ENCODE results near the gene COX7B2. TPM values are rescaled to one million over a fixed set of nuclear protein-coding genes. Genes with fewer than 3 reads are reported as not detected.
A peak's percentile ranks its signal among the peaks of the same experiment; 100 is the strongest.

Gene COX7B2, protein sequence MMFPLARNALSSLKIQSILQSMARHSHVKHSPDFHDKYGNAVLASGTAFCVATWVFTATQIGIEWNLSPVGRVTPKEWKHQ
- total RNA-seq = not detected in 2 replicates

DNA sequence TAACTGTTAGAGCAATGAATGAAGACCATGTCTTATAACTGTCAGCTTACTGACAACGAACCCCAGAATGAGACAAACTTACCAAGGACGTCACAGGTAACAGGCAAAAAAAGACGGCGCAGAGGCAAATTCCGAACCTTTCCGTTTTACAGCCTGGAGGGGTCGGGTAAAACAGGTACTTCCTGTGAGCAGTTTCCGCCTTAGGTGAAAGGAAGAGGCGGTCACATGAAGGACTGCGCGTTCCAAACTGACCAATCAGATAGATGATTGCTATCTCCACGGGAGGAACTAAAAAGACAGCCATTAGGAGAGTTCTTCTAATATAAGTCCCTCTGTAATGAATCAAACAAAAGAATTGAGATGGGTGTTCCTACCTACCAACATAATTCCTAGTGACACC, at the start of gene COX7B2:
Gene COX7B2, minus strand, starts transcription at position 168 of the 400 bp plus-strand sequence. CDS start 174,053 bp downstream, outside the sequence.
- Histone ChIP-seq H3K27me3 (ENCODE audit: insufficient read depth, low read length) (no peaks in the 10 kb centered on the region), H3K36me3 (ENCODE audit: insufficient read depth, low read length) (no peaks in the 10 kb centered on the region), H3K27ac (ENCODE audit: low read depth, low read length) (no peak within 1 kb of the TSS), H3K4me1 (ENCODE audit: insufficient read depth, low read length) (no peaks in the 10 kb centered on the region), H3K4me2 (ENCODE audit: insufficient read depth, low read length) (no peak within 1 kb of the TSS), H3K79me2 (ENCODE audit: insufficient read depth, low read length) (no peaks in the 10 kb centered on the region), H2AFZ (ENCODE audit: low read length) (no peak within 1 kb of the TSS), H3K4me3 (ENCODE audit: insufficient read depth, low read length) (no peak within 1 kb of the TSS), H3K9me3 (ENCODE audit: low read depth, low read length) (no peaks in the 10 kb centered on the region), H4K20me1 (ENCODE audit: insufficient read depth, low read length) (no peaks in the 10 kb centered on the region)
- TF ChIP-seq, protein P1, sequence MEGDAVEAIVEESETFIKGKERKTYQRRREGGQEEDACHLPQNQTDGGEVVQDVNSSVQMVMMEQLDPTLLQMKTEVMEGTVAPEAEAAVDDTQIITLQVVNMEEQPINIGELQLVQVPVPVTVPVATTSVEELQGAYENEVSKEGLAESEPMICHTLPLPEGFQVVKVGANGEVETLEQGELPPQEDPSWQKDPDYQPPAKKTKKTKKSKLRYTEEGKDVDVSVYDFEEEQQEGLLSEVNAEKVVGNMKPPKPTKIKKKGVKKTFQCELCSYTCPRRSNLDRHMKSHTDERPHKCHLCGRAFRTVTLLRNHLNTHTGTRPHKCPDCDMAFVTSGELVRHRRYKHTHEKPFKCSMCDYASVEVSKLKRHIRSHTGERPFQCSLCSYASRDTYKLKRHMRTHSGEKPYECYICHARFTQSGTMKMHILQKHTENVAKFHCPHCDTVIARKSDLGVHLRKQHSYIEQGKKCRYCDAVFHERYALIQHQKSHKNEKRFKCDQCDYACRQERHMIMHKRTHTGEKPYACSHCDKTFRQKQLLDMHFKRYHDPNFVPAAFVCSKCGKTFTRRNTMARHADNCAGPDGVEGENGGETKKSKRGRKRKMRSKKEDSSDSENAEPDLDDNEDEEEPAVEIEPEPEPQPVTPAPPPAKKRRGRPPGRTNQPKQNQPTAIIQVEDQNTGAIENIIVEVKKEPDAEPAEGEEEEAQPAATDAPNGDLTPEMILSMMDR (IDR thresholded peaks at IDR 0.05; ENCODE audit: extremely low read depth, low read depth, low read length) = no peak
- no peak for DNase-seq (ENCODE audit: insufficient read length, low spot score, missing footprints)

DNA sequence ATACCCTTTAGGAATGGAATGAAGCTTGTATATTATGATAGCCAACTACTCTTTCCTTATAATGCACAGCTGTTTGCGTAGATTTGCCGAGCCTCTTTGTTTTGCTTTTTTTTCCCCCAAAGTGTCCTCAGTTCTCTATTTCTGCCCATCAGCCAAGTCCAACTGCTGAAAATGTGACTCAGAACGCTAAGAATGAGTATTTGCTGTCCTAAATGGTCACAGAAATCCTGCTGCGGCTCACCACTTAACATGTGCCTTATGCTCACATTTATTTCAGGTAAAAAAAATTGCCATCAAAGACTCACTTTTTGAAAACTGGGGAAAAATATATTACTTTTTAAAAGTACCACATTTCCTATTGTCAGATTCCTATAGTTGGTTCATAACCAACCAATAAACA, 47.4 kb upstream of the COX7B2 start:
- no peak for DNase-seq (ENCODE audit: insufficient read length, low spot score, missing footprints)
- Histone ChIP-seq H3K4me3 (ENCODE audit: insufficient read depth, low read length) (no peak overlapping the region), H3K4me2 (ENCODE audit: insufficient read depth, low read length) (peak overlapping the region; percentile 42), H3K9me3 (ENCODE audit: low read depth, low read length) (no peaks in the 10 kb centered on the region), H3K27me3 (ENCODE audit: insufficient read depth, low read length) (no peaks in the 10 kb centered on the region), H4K20me1 (ENCODE audit: insufficient read depth, low read length) (no peaks in the 10 kb centered on the region), H2AFZ (ENCODE audit: low read length) (no peak overlapping the region), H3K4me1 (ENCODE audit: insufficient read depth, low read length) (no peaks in the 10 kb centered on the region), H3K36me3 (ENCODE audit: insufficient read depth, low read length) (no peaks in the 10 kb centered on the region), H3K79me2 (ENCODE audit: insufficient read depth, low read length) (no peaks in the 10 kb centered on the region), H3K27ac (ENCODE audit: low read depth, low read length) (no peak overlapping the region)
- TF ChIP-seq, protein P1 (IDR thresholded peaks at IDR 0.05; ENCODE audit: extremely low read depth, low read depth, low read length) = no peak

DNA sequence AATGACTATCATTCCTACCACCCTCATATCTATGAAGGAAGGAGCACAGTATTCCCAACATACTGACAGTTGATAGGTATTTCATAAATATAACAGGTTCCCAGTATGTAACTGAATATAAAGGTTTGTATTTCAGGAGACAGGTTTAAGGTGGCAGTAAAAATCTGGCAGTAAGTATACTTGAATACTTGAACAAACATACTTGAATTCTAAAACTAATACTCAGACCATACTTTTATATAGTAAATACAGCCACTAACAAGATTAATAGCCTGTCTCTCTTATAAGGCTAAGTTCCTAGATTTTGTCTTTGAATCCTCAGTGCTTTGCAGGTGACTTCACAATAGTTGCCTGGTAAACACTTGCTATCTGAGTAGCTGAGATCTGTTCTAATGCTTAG, 46.6 kb upstream of the COX7B2 start:
- no peaks in the 10 kb centered on the region for H4K20me1 ChIP-seq (ENCODE audit: insufficient read depth, low read length)
- H3K36me3 ChIP-seq (ENCODE audit: insufficient read depth, low read length) = no peaks in the 10 kb centered on the region
- no peaks in the 10 kb centered on the region for H3K4me1 ChIP-seq (ENCODE audit: insufficient read depth, low read length)
- no peak overlapping the region for H3K4me2 ChIP-seq (ENCODE audit: insufficient read depth, low read length)
- no peaks in the 10 kb centered on the region for H3K9me3 ChIP-seq (ENCODE audit: low read depth, low read length)
- H3K27ac ChIP-seq (ENCODE audit: low read depth, low read length) = no peak overlapping the region
- no peaks in the 10 kb centered on the region for H3K79me2 ChIP-seq (ENCODE audit: insufficient read depth, low read length)
- no peak for DNase-seq (ENCODE audit: insufficient read length, low spot score, missing footprints)
- TF ChIP-seq, protein P1 (IDR thresholded peaks at IDR 0.05; ENCODE audit: extremely low read depth, low read depth, low read length) = no peak
- H3K4me3 ChIP-seq (ENCODE audit: insufficient read depth, low read length) = no peak overlapping the region
- no peak overlapping the region for H2AFZ ChIP-seq (ENCODE audit: low read length)
- no peaks in the 10 kb centered on the region for H3K27me3 ChIP-seq (ENCODE audit: insufficient read depth, low read length)

DNA sequence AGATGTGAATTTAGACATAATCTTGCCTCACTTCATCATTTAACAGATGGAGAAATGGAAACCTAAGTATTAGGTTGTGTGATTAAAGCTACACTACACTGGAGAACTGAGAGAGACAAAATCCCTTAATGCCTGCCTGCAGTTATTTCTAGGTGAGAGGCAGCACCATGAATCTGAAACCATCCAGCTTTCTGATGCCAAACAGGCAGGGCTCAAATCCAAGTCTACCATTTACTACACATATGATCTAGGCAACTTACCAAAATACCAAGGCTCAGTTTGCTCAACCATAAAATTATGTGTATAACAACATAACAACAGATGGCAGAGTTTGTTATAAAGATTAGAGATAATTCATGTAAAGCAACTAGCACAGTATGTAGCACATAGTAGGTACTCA, 45.6 kb upstream of the COX7B2 start:
- no peaks in the 10 kb centered on the region for H3K27me3 ChIP-seq (ENCODE audit: insufficient read depth, low read length)
- H3K4me2 ChIP-seq (ENCODE audit: insufficient read depth, low read length) = no peak overlapping the region
- TF ChIP-seq, protein P1 (IDR thresholded peaks at IDR 0.05; ENCODE audit: extremely low read depth, low read depth, low read length) = no peak
- H4K20me1 ChIP-seq (ENCODE audit: insufficient read depth, low read length) = no peaks in the 10 kb centered on the region
- no peak overlapping the region for H3K4me3 ChIP-seq (ENCODE audit: insufficient read depth, low read length)
- no peak for DNase-seq (ENCODE audit: insufficient read length, low spot score, missing footprints)
- H3K4me1 ChIP-seq (ENCODE audit: insufficient read depth, low read length) = no peaks in the 10 kb centered on the region
- H3K79me2 ChIP-seq (ENCODE audit: insufficient read depth, low read length) = no peaks in the 10 kb centered on the region
- no peak overlapping the region for H2AFZ ChIP-seq (ENCODE audit: low read length)
- H3K9me3 ChIP-seq (ENCODE audit: low read depth, low read length) = no peaks in the 10 kb centered on the region
- no peak overlapping the region for H3K27ac ChIP-seq (ENCODE audit: low read depth, low read length)
- H3K36me3 ChIP-seq (ENCODE audit: insufficient read depth, low read length) = no peaks in the 10 kb centered on the region

Data from osteoblast (primary cell).